ENCODE results near the gene TIAM1. TPM values are rescaled to one million over a fixed set of nuclear protein-coding genes. Genes with fewer than 3 reads are reported as not detected.

Gene TIAM1
- total RNA-seq, 4 donors from 2014 or later = 2.6 to 11.0 (median 6.9) TPM

- Histone ChIP-seq H3K4me3 (no peak overlapping the region), H3K36me3 (no peaks in the 10 kb centered on the region), H3K4me1 (no peaks in the 10 kb centered on the region), H3K27ac (no peak overlapping the region), H3K27me3 (peaks cover 11% of the 10 kb centered on the region), H3K9me3 (no peaks in the 10 kb centered on the region)
- 80 to 85% methylated on average over 5 of the region's 5 CpGs for WGBS, 2 donors (ENCODE audit: low coverage in 1 of 2)
- no peak for TF ChIP-seq POLR2AphosphoS5 (IDR thresholded peaks at IDR 0.05)
- TF ChIP-seq POLR2A (IDR thresholded peaks at IDR 0.05) = no peak
- TF ChIP-seq EP300 (IDR thresholded peaks at IDR 0.05) = no peak
- ATAC-seq = no peak
These were observed 149.4 kb downstream of the TIAM1 start for GRCh38 chr21:31194510-31195293.

DNA sequence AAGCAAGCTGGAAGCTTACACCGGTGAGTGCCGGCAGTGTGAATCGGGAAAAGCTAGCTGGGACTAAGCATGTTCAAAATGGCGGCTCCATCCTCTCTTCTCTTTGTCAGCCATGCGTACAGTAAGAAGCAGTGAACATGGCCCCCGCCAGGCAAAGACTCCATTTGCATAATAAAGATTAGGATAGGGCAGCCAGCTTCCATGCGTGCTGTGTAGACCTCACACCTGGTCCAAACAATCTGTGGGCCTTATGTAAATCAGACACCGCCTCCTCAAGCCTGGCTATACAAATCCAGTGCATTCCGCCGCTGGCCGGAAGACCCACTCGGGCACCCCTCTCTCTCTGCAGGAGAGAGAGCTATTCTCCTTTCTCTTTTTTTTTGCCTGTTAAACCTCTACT is 150.3 kb downstream of the TIAM1 start:
- WGBS, 2 donors (ENCODE audit: low coverage in 1 of 2) = 95 to 100% methylated on average over 2 to 4 of the region's 12 CpGs
- Histone ChIP-seq H3K27me3 (peaks cover 11% of the 10 kb centered on the region), H3K27ac (no peak overlapping the region), H3K9me3 (no peaks in the 10 kb centered on the region), H3K4me3 (no peak overlapping the region), H3K4me1 (no peaks in the 10 kb centered on the region), H3K36me3 (no peaks in the 10 kb centered on the region)
- no peak for TF ChIP-seq CTCF (IDR thresholded peaks at IDR 0.05)
- TF ChIP-seq EP300 (IDR thresholded peaks at IDR 0.05) = no peak
- TF ChIP-seq POLR2A (IDR thresholded peaks at IDR 0.05) = no peak
- no peak for TF ChIP-seq POLR2AphosphoS5 (IDR thresholded peaks at IDR 0.05)
- no peak for ATAC-seq

- TF ChIP-seq EP300 (IDR thresholded peaks at IDR 0.05) (no peak), POLR2A (IDR thresholded peaks at IDR 0.05) (no peak), POLR2AphosphoS5 (IDR thresholded peaks at IDR 0.05) (no peak)
- Histone ChIP-seq H3K27ac (no peak overlapping the region), H3K27me3 (peaks cover 4% of the 10 kb centered on the region), H3K4me3 (no peak overlapping the region), H3K4me1 (no peaks in the 10 kb centered on the region), H3K9me3 (no peaks in the 10 kb centered on the region), H3K36me3 (no peaks in the 10 kb centered on the region)
- 90% methylated on average over 3 of the region's 3 CpGs; no CpG with 5 or more reads in 1 of the 2 donors for WGBS, 2 donors (ENCODE audit: low coverage in 1 of 2)
- no peak for ATAC-seq
These were observed 152.5 kb downstream of the TIAM1 start for GRCh38 chr21:31191553-31191952.

GRCh38 chr21:31190516-31190915 is 153.5 kb downstream of the TIAM1 start:
- Histone ChIP-seq H3K36me3 (no peaks in the 10 kb centered on the region), H3K4me1 (no peaks in the 10 kb centered on the region), H3K9me3 (no peaks in the 10 kb centered on the region), H3K27ac (no peak overlapping the region), H3K27me3 (no peaks in the 10 kb centered on the region), H3K4me3 (no peak overlapping the region)
- no peak for ATAC-seq
- TF ChIP-seq POLR2AphosphoS5 (IDR thresholded peaks at IDR 0.05) = no peak
- no peak for TF ChIP-seq POLR2A (IDR thresholded peaks at IDR 0.05)
- TF ChIP-seq EP300 (IDR thresholded peaks at IDR 0.05) = no peak
- TF ChIP-seq CTCF (IDR thresholded peaks at IDR 0.05) = no peak
- WGBS, 2 donors (ENCODE audit: low coverage in 1 of 2) = 84 to 90% methylated on average over 5 of the region's 5 CpGs

DNA sequence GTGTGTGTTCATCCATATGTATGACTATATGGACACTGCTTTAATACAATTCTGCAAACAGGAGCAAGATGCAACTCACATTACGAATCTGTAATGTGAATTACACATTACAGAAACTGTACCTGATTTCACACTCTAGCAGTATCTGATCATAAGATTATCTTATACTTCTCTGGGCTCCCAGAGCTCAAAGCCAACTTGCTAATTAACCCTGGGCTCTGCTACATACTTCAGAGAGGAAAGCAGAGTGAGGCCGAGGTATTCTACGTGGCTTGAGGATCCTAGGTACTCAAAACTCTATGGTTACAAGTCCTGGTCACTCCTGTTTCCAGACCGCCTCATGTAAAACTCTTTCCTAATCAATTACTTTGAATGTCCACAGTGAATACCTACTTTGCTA is 156.6 kb downstream of the TIAM1 start:
- 90 to 97% methylated on average over 4 of the region's 4 CpGs for WGBS, 2 donors (ENCODE audit: low coverage in 1 of 2)
- ATAC-seq = no peak
- Histone ChIP-seq H3K4me3 (no peak overlapping the region), H3K27me3 (no peaks in the 10 kb centered on the region), H3K36me3 (no peaks in the 10 kb centered on the region), H3K27ac (no peak overlapping the region), H3K9me3 (no peaks in the 10 kb centered on the region), H3K4me1 (no peaks in the 10 kb centered on the region)
- TF ChIP-seq EP300 (IDR thresholded peaks at IDR 0.05) = no peak
- no peak for TF ChIP-seq CTCF (IDR thresholded peaks at IDR 0.05)
- no peak for TF ChIP-seq POLR2AphosphoS5 (IDR thresholded peaks at IDR 0.05)
- no peak for TF ChIP-seq POLR2A (IDR thresholded peaks at IDR 0.05)

DNA sequence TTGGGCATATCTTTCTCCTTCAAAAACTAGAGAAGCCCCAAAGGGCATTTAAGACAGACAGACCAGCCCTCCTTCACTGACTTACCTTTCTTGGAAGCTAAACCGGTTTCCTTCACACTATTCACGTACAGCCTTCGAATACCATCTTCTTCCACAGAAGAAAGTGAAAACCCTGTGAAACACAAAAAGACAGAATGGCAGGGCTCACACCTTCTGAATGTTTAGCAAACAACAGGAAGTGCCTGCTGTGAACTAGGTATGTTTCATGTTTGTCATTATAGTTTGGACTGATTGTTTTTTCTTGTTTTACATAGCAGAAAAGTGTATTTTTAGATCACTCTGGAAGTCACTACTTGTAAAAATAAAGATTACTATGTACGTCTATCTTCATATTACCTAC is 157.1 kb downstream of the TIAM1 start:
- Histone ChIP-seq H3K36me3 (no peaks in the 10 kb centered on the region), H3K27me3 (no peaks in the 10 kb centered on the region), H3K4me1 (no peaks in the 10 kb centered on the region), H3K9me3 (no peaks in the 10 kb centered on the region), H3K27ac (no peak overlapping the region), H3K4me3 (no peak overlapping the region)
- TF ChIP-seq POLR2A (IDR thresholded peaks at IDR 0.05) (no peak), EP300 (IDR thresholded peaks at IDR 0.05) (no peak), CTCF (IDR thresholded peaks at IDR 0.05) (no peak), POLR2AphosphoS5 (IDR thresholded peaks at IDR 0.05) (no peak)
- WGBS, 2 donors (ENCODE audit: low coverage in 1 of 2) = 81 to 89% methylated on average over 4 of the region's 4 CpGs
- no peak for ATAC-seq

Measured in gastroesophageal sphincter (tissue), 4 donors.